Neural cell (in vitro differentiated cells): ENCODE data around the gene CHD2. TPM values are rescaled to one million over a fixed set of nuclear protein-coding genes. Genes with fewer than 3 reads are reported as not detected.

ENCODE experiments used
- H2AFZ ChIP-seq: fragments of 200-600, 300-800 bp; sonication (generic), shearing (Covaris generic); 2 replicates; pipeline ENCODE4 v1.6.0; 2014; ENCODE audit warnings: low read depth, mild to moderate bottlenecking, antibody characterized with exemption, low read length, moderate library complexity
- H3F3A ChIP-seq: fragments of 200-600 bp; shearing (Covaris generic); 2 replicates; pipeline ENCODE4 v1.6.1; 2016; ENCODE audit warnings: mild to moderate bottlenecking, moderate library complexity, mixed read lengths, antibody characterized with exemption, low read length; ENCODE audit not compliant: insufficient read depth, poor library complexity, severe bottlenecking
- H3K27ac ChIP-seq: fragments of 200-600, 300-800 bp; sonication (generic), shearing (Covaris generic); 2 replicates; pipeline ENCODE4 v1.5.1; 2014; ENCODE audit warnings: mild to moderate bottlenecking, low read length, moderate library complexity
- H3K27me3 ChIP-seq: fragments of 300-800, 200-600 bp; sonication (generic), shearing (Covaris generic); 2 replicates; pipeline ENCODE4 v1.6.0; 2014; ENCODE audit warnings: mild to moderate bottlenecking, low read depth, low read length, moderate library complexity; ENCODE audit not compliant: insufficient read depth
- H3K36me3 ChIP-seq: fragments of 300-800, 200-600 bp; sonication (generic), shearing (Covaris generic); 2 replicates; pipeline ENCODE4 v1.5.1; 2014; ENCODE audit warnings: mild to moderate bottlenecking, antibody characterized with exemption, low read length, moderate library complexity; ENCODE audit not compliant: insufficient read depth
- H3K4me2 ChIP-seq: fragments of 300-800, 200-600 bp; sonication (generic), shearing (Covaris generic); 2 replicates; pipeline ENCODE4 v1.6.0; 2014; ENCODE audit warnings: mild to moderate bottlenecking, low read length
- H3K4me3 ChIP-seq: fragments of 300-800, 200-600 bp; sonication (generic), shearing (Covaris generic); 2 replicates; pipeline ENCODE4 v1.5.1; 2014; ENCODE audit warnings: mild to moderate bottlenecking, low read length, moderate library complexity
- H3K79me2 ChIP-seq: fragments of 200-600 bp; shearing (Covaris generic); replicated peaks from 2 replicates; pipeline ENCODE4 v1.6.0; 2014; ENCODE audit warnings: mild to moderate bottlenecking, low read length, moderate library complexity; ENCODE audit not compliant: insufficient read depth
- H3K9ac ChIP-seq: fragments of 300-800, 200-600 bp; sonication (generic), shearing (Covaris generic); 2 replicates; pipeline ENCODE4 v1.6.1; 2016; ENCODE audit warnings: mild to moderate bottlenecking, low read length, mixed read lengths
- H3K9me2 ChIP-seq: fragments of 200-600 bp; shearing (Covaris generic); 2 replicates; pipeline ENCODE4 v1.6.1; 2016; ENCODE audit warnings: mild to moderate bottlenecking, low read length, mixed read lengths; ENCODE audit not compliant: insufficient read depth
- H3K9me3 ChIP-seq: fragments of 200-600, 300-800 bp; sonication (generic), shearing (Covaris generic); 2 replicates; pipeline ENCODE4 v1.6.1; 2016; ENCODE audit warnings: mild to moderate bottlenecking, mixed run types, low read length, moderate library complexity, mixed read lengths
- H4K20me1 ChIP-seq: fragments of 200-600 bp; shearing (Covaris generic); 2 replicates; pipeline ENCODE4 v1.6.1; 2016; ENCODE audit warnings: mild to moderate bottlenecking, mixed run types; ENCODE audit not compliant: insufficient read depth
- EP300 ChIP-seq: fragments of 450-650 bp; conservative IDR thresholded peaks from 2 replicates; pipeline ENCODE4 v1.6.1; 2014; ENCODE audit warnings: antibody characterized with exemption, mild to moderate bottlenecking, moderate library complexity; ENCODE audit not compliant: poor library complexity, severe bottlenecking
- EZH2 ChIP-seq: fragments of 200-600, 300-800 bp; shearing (Covaris generic), sonication (generic); IDR thresholded peaks from 2 replicates; pipeline ENCODE4 v1.6.1; 2014; ENCODE audit warnings: antibody characterized with exemption, low read length, borderline replicate concordance, mild to moderate bottlenecking; ENCODE audit not compliant: insufficient read depth, poor library complexity, severe bottlenecking
- MXI1 ChIP-seq: fragments of 450-650 bp; conservative IDR thresholded peaks from 2 replicates; pipeline ENCODE4 v1.6.1; 2014; ENCODE audit warnings: antibody characterized with exemption, mild to moderate bottlenecking; ENCODE audit not compliant: poor library complexity, severe bottlenecking
- POLR2AphosphoS5 ChIP-seq: IDR thresholded peaks from 2 replicates; pipeline ENCODE4 v1.6.1; 2012
- RAD21 ChIP-seq: fragments of 450-650 bp; conservative IDR thresholded peaks from 2 replicates; pipeline ENCODE4 v1.6.1; 2014; ENCODE audit warnings: antibody characterized with exemption, mild to moderate bottlenecking, moderate library complexity
- SMC3 ChIP-seq: fragments of 450-650 bp; conservative IDR thresholded peaks from 2 replicates; pipeline ENCODE4 v1.6.1; 2014; ENCODE audit warnings: antibody characterized with exemption, mild to moderate bottlenecking, moderate library complexity; ENCODE audit not compliant: poor library complexity
- TAF1 ChIP-seq: IDR thresholded peaks from 2 replicates; pipeline ENCODE4 v1.6.1; 2012; ENCODE audit warnings: low read depth
- polyA plus RNA-seq: library from polyadenylated mRNA; depleted of rRNA; stranded (reverse); fragments of >200 nt; gene quantifications from 2 replicates; pipeline ENCODE4 v1.2.3, GENCODE V29; 2014
- TF ChIP-seq, protein P1 (sequence below): IDR thresholded peaks from 2 replicates; pipeline ENCODE4 v1.6.1; 2012; ENCODE audit warnings: borderline replicate concordance
- TF ChIP-seq, protein P2 (sequence below): fragments of 450-650 bp; IDR thresholded peaks from 2 replicates; pipeline ENCODE4 v1.5.1; 2014; ENCODE audit warnings: antibody characterized with exemption, mild to moderate bottlenecking, moderate library complexity; ENCODE audit not compliant: poor library complexity, severe bottlenecking

Gene CHD2
- polyA plus RNA-seq, 1 donor from 2014 or later: 113 TPM

DNA sequence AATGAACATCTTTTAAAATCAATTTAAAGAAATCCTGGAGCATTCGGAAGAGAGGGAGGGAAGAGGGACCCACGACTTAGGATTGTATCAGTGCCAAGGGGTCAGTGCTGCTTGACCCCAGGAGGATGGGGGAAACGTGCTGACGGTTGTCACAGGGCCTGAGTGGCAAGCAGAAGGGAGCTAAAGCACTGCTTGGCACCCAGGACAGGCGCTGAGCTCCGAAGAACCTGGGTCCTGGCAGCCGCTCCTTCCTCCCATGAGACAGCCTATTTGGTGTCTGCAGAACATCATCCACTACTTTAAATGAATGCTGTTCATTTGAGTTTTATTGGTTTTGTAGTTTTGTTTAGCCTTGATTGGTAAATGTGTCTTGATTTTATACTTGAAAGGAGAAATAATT is 134.4 kb downstream of the CHD2 start:
- H3K4me2 ChIP-seq: no peak overlapping the region
- no peak overlapping the region for H3K9ac ChIP-seq
- no peaks in the 10 kb centered on the region for H3F3A ChIP-seq
- TF ChIP-seq POLR2AphosphoS5 (no peak), EP300 (no peak), RAD21 (no peak), SMC3 (no peak), MXI1 (no peak), EZH2 (no peak), TAF1 (no peak)
- TF ChIP-seq, protein P1, sequence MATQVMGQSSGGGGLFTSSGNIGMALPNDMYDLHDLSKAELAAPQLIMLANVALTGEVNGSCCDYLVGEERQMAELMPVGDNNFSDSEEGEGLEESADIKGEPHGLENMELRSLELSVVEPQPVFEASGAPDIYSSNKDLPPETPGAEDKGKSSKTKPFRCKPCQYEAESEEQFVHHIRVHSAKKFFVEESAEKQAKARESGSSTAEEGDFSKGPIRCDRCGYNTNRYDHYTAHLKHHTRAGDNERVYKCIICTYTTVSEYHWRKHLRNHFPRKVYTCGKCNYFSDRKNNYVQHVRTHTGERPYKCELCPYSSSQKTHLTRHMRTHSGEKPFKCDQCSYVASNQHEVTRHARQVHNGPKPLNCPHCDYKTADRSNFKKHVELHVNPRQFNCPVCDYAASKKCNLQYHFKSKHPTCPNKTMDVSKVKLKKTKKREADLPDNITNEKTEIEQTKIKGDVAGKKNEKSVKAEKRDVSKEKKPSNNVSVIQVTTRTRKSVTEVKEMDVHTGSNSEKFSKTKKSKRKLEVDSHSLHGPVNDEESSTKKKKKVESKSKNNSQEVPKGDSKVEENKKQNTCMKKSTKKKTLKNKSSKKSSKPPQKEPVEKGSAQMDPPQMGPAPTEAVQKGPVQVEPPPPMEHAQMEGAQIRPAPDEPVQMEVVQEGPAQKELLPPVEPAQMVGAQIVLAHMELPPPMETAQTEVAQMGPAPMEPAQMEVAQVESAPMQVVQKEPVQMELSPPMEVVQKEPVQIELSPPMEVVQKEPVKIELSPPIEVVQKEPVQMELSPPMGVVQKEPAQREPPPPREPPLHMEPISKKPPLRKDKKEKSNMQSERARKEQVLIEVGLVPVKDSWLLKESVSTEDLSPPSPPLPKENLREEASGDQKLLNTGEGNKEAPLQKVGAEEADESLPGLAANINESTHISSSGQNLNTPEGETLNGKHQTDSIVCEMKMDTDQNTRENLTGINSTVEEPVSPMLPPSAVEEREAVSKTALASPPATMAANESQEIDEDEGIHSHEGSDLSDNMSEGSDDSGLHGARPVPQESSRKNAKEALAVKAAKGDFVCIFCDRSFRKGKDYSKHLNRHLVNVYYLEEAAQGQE: no peak
- TF ChIP-seq, protein P2, sequence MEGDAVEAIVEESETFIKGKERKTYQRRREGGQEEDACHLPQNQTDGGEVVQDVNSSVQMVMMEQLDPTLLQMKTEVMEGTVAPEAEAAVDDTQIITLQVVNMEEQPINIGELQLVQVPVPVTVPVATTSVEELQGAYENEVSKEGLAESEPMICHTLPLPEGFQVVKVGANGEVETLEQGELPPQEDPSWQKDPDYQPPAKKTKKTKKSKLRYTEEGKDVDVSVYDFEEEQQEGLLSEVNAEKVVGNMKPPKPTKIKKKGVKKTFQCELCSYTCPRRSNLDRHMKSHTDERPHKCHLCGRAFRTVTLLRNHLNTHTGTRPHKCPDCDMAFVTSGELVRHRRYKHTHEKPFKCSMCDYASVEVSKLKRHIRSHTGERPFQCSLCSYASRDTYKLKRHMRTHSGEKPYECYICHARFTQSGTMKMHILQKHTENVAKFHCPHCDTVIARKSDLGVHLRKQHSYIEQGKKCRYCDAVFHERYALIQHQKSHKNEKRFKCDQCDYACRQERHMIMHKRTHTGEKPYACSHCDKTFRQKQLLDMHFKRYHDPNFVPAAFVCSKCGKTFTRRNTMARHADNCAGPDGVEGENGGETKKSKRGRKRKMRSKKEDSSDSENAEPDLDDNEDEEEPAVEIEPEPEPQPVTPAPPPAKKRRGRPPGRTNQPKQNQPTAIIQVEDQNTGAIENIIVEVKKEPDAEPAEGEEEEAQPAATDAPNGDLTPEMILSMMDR: no peak
- no peaks in the 10 kb centered on the region for H3K79me2 ChIP-seq
- H3K36me3 ChIP-seq: no peaks in the 10 kb centered on the region
- H3K9me2 ChIP-seq: no peaks in the 10 kb centered on the region
- H4K20me1 ChIP-seq: no peaks in the 10 kb centered on the region
- no peak overlapping the region for H3K4me3 ChIP-seq
- no peaks in the 10 kb centered on the region for H3K27me3 ChIP-seq
- H2AFZ ChIP-seq: no peak overlapping the region
- H3K27ac ChIP-seq: no peak overlapping the region
- no peaks in the 10 kb centered on the region for H3K9me3 ChIP-seq

- no peak overlapping the region for H3K4me2 ChIP-seq
- no peaks in the 10 kb centered on the region for H3F3A ChIP-seq
Observed at GRCh38 chr15:93035092-93035915, 135.2 kb downstream of the CHD2 start.

More at GRCh38 chr15:93035092-93035915, 135.2 kb downstream of the CHD2 start:
- Histone ChIP-seq H3K9me2 (no peaks in the 10 kb centered on the region), H3K9ac (no peak overlapping the region), H3K27me3 (no peaks in the 10 kb centered on the region), H3K9me3 (no peaks in the 10 kb centered on the region), H2AFZ (no peak overlapping the region), H3K27ac (no peak overlapping the region), H3K4me3 (no peak overlapping the region), H3K36me3 (no peaks in the 10 kb centered on the region), H3K79me2 (no peaks in the 10 kb centered on the region), H4K20me1 (no peaks in the 10 kb centered on the region)
- TF ChIP-seq TAF1 (no peak), SMC3 (no peak), RAD21 (no peak), MXI1 (no peak)
